SK-N-SH (cell line): ENCODE measurements around the gene ISG20. TPM values are rescaled to one million over a fixed set of nuclear protein-coding genes. Genes with fewer than 3 reads are reported as not detected.
A peak's percentile ranks its signal among the peaks of the same experiment; 100 is the strongest.

Experiments
- CTCF ChIA-PET: fragments of 300-600, 350-600 bp; formaldehyde crosslinking; extraction: SDS; loops from one replicate; lab custom pipeline; 2021; lab: Yijun Ruan, JAX
- POLR2A ChIA-PET: fragments of 350-600 bp; sonication (Branson Sonifier 250); formaldehyde crosslinking; extraction: SDS; loops from one replicate; lab custom pipeline; 2020; ENCODE audit warnings: antibody characterized with exemption, inconsistent platforms; lab: Yijun Ruan, JAX
- DNase-seq: peaks from one replicate; pipeline ENCODE4 v3.0.0; 2012
- H2AFZ ChIP-seq: fragments of 200-600 bp; sonication (generic); 2 replicates; pipeline ENCODE4 v1.8.1; 2016; ENCODE audit warnings: antibody characterized with exemption, mild to moderate bottlenecking, low read depth
- H3F3A ChIP-seq: fragments of 200-600 bp; sonication (generic); replicated peaks from 2 replicates; pipeline ENCODE3; 2016; ENCODE audit warnings: antibody characterized with exemption, mild to moderate bottlenecking; ENCODE audit not compliant: insufficient read depth
- H3K27ac ChIP-seq, 2 experiments: fragments of 200-500 bp in 1 of 2; fragments of 200-600 bp in 1 of 2; sonication (Bioruptor generic) in 1 of 2; sonication (generic), shearing (Covaris generic) in 1 of 2; 2 replicates each; pipeline versions ENCODE4 v1.5.1 to v1.6.1; 2014 to 2016; ENCODE audit warnings: low read depth in 2 of 2, inconsistent platforms in 1 of 2, low read length in 1 of 2, mild to moderate bottlenecking in 1 of 2, mixed read lengths in 1 of 2
- H3K27me3 ChIP-seq: fragments of 200-600 bp; sonication (generic), shearing (Covaris generic); 2 replicates; pipeline ENCODE4 v1.6.1; 2016; ENCODE audit warnings: mixed run types; ENCODE audit not compliant: insufficient read depth
- H3K36me3 ChIP-seq, 2 experiments: fragments of 200-500 bp in 1 of 2; fragments of 200-600 bp in 1 of 2; sonication (Bioruptor generic) in 1 of 2; sonication (generic) in 1 of 2; replicated peaks in 1 of 2; 2 replicates each; pipeline versions ENCODE3 to v1.5.1; 2014 to 2016; ENCODE audit warnings: low read length in 1 of 2, mild to moderate bottlenecking in 1 of 2; ENCODE audit not compliant: insufficient read depth in 2 of 2, control insufficient read depth in 1 of 2
- H3K4me1 ChIP-seq, 2 experiments: fragments of 200-500 bp in 1 of 2; fragments of 200-600 bp in 1 of 2; sonication (Bioruptor generic) in 1 of 2; sonication (generic), shearing (Covaris generic) in 1 of 2; 2 replicates each; pipeline versions ENCODE4 v1.5.1 to v1.6.1; 2014 to 2016; ENCODE audit warnings: low read depth in 1 of 2, low read length in 1 of 2, mixed run types in 1 of 2; ENCODE audit not compliant: insufficient read depth in 2 of 2, control insufficient read depth in 1 of 2
- H3K4me2 ChIP-seq: fragments of 200-600 bp; sonication (generic), shearing (Covaris generic); 2 replicates; pipeline ENCODE4 v1.6.1; 2017; ENCODE audit warnings: mixed run types
- H3K4me3 ChIP-seq, 2 experiments: fragments of 200-500 bp in 1 of 2; fragments of 200-600 bp in 1 of 2; sonication (Bioruptor generic) in 1 of 2; sonication (generic), shearing (Covaris generic) in 1 of 2; 2 replicates each; pipeline versions ENCODE4 v1.5.1 to v1.8.1; 2014 to 2016; ENCODE audit warnings: low read depth in 2 of 2, inconsistent platforms in 1 of 2, low read length in 1 of 2, mild to moderate bottlenecking in 1 of 2, mixed read lengths in 1 of 2, moderate library complexity in 1 of 2
- H3K79me2 ChIP-seq: fragments of 200-600 bp; sonication (generic); 2 replicates; pipeline ENCODE4 v1.8.1; 2017; ENCODE audit warnings: mild to moderate bottlenecking; ENCODE audit not compliant: insufficient read depth
- H3K9ac ChIP-seq: fragments of 200-600 bp; sonication (generic); 2 replicates; pipeline ENCODE4 v1.6.1; 2017; ENCODE audit warnings: mixed run types
- H3K9me2 ChIP-seq: fragments of 200-600 bp; sonication (generic); 2 replicates; pipeline ENCODE4 v1.6.1; 2017; ENCODE audit warnings: mixed run types
- H3K9me3 ChIP-seq: fragments of 200-600 bp; sonication (generic); 2 replicates; pipeline ENCODE4 v1.6.1; 2017; ENCODE audit warnings: mixed run types, mild to moderate bottlenecking, moderate library complexity
- H4K20me1 ChIP-seq: fragments of 200-600 bp; sonication (generic); 2 replicates; pipeline ENCODE4 v1.6.1; 2017; ENCODE audit warnings: mild to moderate bottlenecking, mixed run types; ENCODE audit not compliant: insufficient read depth
- ELF1 ChIP-seq: IDR thresholded peaks from 2 replicates; pipeline ENCODE4 v1.4.0; 2012
- EP300 ChIP-seq, 2 experiments: IDR thresholded peaks; 2 replicates each; pipeline versions ENCODE4 v1.4.0 to v1.6.1; 2012; ENCODE audit warnings: borderline replicate concordance in 1 of 2, low read depth in 1 of 2, low read length in 1 of 2
- EZH2phosphoT487 ChIP-seq: fragments of 200-600 bp; sonication (generic); IDR thresholded peaks from 2 replicates; pipeline ENCODE4 v1.6.1; 2017; ENCODE audit warnings: low read depth, mixed run types, mild to moderate bottlenecking, antibody characterized with exemption, moderate library complexity, borderline replicate concordance
- FOSL2 ChIP-seq: IDR thresholded peaks from 2 replicates; pipeline ENCODE4 v1.4.0; 2012; ENCODE audit warnings: low read depth, mild to moderate bottlenecking, moderate library complexity, borderline replicate concordance
- FOXM1 ChIP-seq: IDR thresholded peaks from 2 replicates; pipeline ENCODE4 v1.4.0; 2012; ENCODE audit warnings: low read depth, mild to moderate bottlenecking
- GATA2 ChIP-seq: sonication (generic); formaldehyde crosslinking; IDR thresholded peaks from 2 replicates; pipeline ENCODE4 v1.5.0; 2020; ENCODE audit warnings: mild to moderate bottlenecking, missing genetic modification reagents
- MAX ChIP-seq: IDR thresholded peaks from 2 replicates; pipeline ENCODE4 v1.4.0; 2012; ENCODE audit warnings: low read depth
- NFIC ChIP-seq: IDR thresholded peaks from 2 replicates; pipeline ENCODE4 v1.4.0; 2012; ENCODE audit warnings: borderline replicate concordance
- PBX3 ChIP-seq: IDR thresholded peaks from 2 replicates; pipeline ENCODE4; 2012
- POLR2AphosphoS5 ChIP-seq: IDR thresholded peaks from 2 replicates; pipeline ENCODE4 v1.6.1; 2012; ENCODE audit warnings: low read depth, low read length
- RAD21 ChIP-seq: IDR thresholded peaks from 2 replicates; pipeline ENCODE4 v1.6.1; 2012; ENCODE audit warnings: mild to moderate bottlenecking, low read length
- RCOR1 ChIP-seq: fragments of 150-350 bp; IDR thresholded peaks from 2 replicates; pipeline ENCODE4 v1.6.1; 2017; ENCODE audit warnings: antibody characterized with exemption, low read length
- REST ChIP-seq: IDR thresholded peaks from 2 replicates; pipeline ENCODE4 v1.6.1; 2012; ENCODE audit warnings: mild to moderate bottlenecking, low read depth, low read length, moderate library complexity
- RFX5 ChIP-seq: IDR thresholded peaks from 2 replicates; pipeline ENCODE4 v1.6.1; 2012; ENCODE audit warnings: mild to moderate bottlenecking, improper control_type of control experiment, low read length
- RXRA ChIP-seq: IDR thresholded peaks from 2 replicates; pipeline ENCODE4 v1.4.0; 2012; ENCODE audit warnings: low read depth, mild to moderate bottlenecking, borderline replicate concordance
- SMC3 ChIP-seq: IDR thresholded peaks from 2 replicates; pipeline ENCODE4 v1.6.1; 2012; ENCODE audit warnings: low read depth, low read length, improper control_type of control experiment
- TAF1 ChIP-seq: IDR thresholded peaks from 2 replicates; pipeline ENCODE4 v1.6.1; 2012; ENCODE audit warnings: low read depth, mild to moderate bottlenecking, low read length, moderate library complexity, borderline replicate concordance
- TEAD4 ChIP-seq: IDR thresholded peaks from 2 replicates; pipeline ENCODE4 v1.4.0; 2012; ENCODE audit warnings: mild to moderate bottlenecking, borderline replicate concordance; ENCODE audit not compliant: insufficient read depth
- USF2 ChIP-seq: fragments of 150-350 bp; IDR thresholded peaks from 2 replicates; pipeline ENCODE4 v1.6.1; 2017; ENCODE audit warnings: antibody characterized with exemption, low read length, low read depth, borderline replicate concordance
- YY1 ChIP-seq: IDR thresholded peaks from 2 replicates; pipeline ENCODE4 v1.4.0; 2012; ENCODE audit warnings: low read depth, mild to moderate bottlenecking
- WGBS: methylation state at CpG from one replicate; pipeline ENCODE4 v1.1.6; 2017; ENCODE audit warnings: low lambda C conversion rate; 5-methylcytosine and 5-hydroxymethylcytosine counted together
- polyA plus RNA-seq, 3 experiments: library from polyadenylated mRNA; depleted of rRNA; stranded (reverse); fragments of >200 nt; gene quantifications; 2 replicates each; pipeline ENCODE4 v1.2.3, GENCODE V29; 2012

Gene ISG20
- polyA plus RNA-seq, 1 of the 3 experiments (the other 2 are of a cell fraction), result 2.0 TPM

- TF ChIP-seq RAD21, result peak; percentile 88
- peak; percentile 75 for TF ChIP-seq SMC3
- no peak for TF ChIP-seq RCOR1
- TF ChIP-seq ELF1, result no peak
- TF ChIP-seq EZH2phosphoT487, result no peak
- TF ChIP-seq RFX5, result no peak
- TF ChIP-seq USF2, result no peak
- no peak for TF ChIP-seq NFIC
- TF ChIP-seq FOSL2, result no peak
- no peak for TF ChIP-seq POLR2AphosphoS5
- no peak for TF ChIP-seq TEAD4
- TF ChIP-seq YY1, result no peak
- TF ChIP-seq RXRA, result no peak
- no peak for TF ChIP-seq TAF1
- no peak for TF ChIP-seq FOXM1
Measured at GRCh38 chr15:88657326-88658069, 18.7 kb downstream of the ISG20 start (continued).

GRCh38 chr15:88658070-88658965 lies 19.5 kb downstream of the ISG20 start:
- Histone ChIP-seq H3K79me2 (no peaks in the 10 kb centered on the region), H3K36me3 (no peaks in the 10 kb centered on the region), H3F3A (peaks cover 7% of the 10 kb centered on the region), H2AFZ (no peak overlapping the region), H3K9ac (no peak overlapping the region), H3K4me1 (peaks cover 0 to 9% of the 10 kb centered on the region in 2 experiments; a peak in 1 of 4 replicates), H3K4me3 (no peak overlapping the region), H3K9me2 (no peaks in the 10 kb centered on the region), H3K27ac (no peak overlapping the region), H4K20me1 (no peaks in the 10 kb centered on the region), H3K27me3 (no peaks in the 10 kb centered on the region), H3K4me2 (no peak overlapping the region), H3K9me3 (no peaks in the 10 kb centered on the region)
- DNase-seq, result no peak
- 68% methylated on average over 12 of the region's 13 CpGs for WGBS
- ChIA-PET POLR2A (no interaction called here), CTCF (interaction anchor here (0.5 to 4.9 kb wide), 43 partner anchors 9 to 519 kb away, joined by 3 to 50 read pairs (median 4); partner anchors contain the start of genes MRPL46 and MRPS11)
- TF ChIP-seq PBX3 (no peak), TEAD4 (no peak), EZH2phosphoT487 (no peak), FOXM1 (no peak), TAF1 (no peak), NFIC (no peak), USF2 (no peak), EP300 (IDR thresholded peaks at IDR 0.05; ENCODE audit: borderline replicate concordance in 1 of 2, low read depth in 1 of 2, low read length in 1 of 2) (no peak), REST (no peak), FOSL2 (no peak), GATA2 (no peak), RXRA (no peak), ELF1 (no peak), MAX (no peak)
